Lower leg skin (tissue), 3 donors: ENCODE data around the gene CALU.

Source experiments
- POLR2A ChIP-seq, 2 donors: fragments of 450-650 bp; IDR thresholded peaks; one replicate each; pipeline ENCODE4 v1.6.1; 2016 to 2017; ENCODE audit warnings: antibody characterized with exemption in 2 of 2, mild to moderate bottlenecking in 1 of 2, moderate library complexity in 1 of 2
- TF ChIP-seq, protein P1 (sequence below), 3 donors: fragments of 450-650 bp; IDR thresholded peaks; one replicate each; pipeline ENCODE4 v1.5.1; 2016; ENCODE audit warnings: antibody characterized with exemption in 3 of 3, mild to moderate bottlenecking in 3 of 3, moderate library complexity in 2 of 3

DNA sequence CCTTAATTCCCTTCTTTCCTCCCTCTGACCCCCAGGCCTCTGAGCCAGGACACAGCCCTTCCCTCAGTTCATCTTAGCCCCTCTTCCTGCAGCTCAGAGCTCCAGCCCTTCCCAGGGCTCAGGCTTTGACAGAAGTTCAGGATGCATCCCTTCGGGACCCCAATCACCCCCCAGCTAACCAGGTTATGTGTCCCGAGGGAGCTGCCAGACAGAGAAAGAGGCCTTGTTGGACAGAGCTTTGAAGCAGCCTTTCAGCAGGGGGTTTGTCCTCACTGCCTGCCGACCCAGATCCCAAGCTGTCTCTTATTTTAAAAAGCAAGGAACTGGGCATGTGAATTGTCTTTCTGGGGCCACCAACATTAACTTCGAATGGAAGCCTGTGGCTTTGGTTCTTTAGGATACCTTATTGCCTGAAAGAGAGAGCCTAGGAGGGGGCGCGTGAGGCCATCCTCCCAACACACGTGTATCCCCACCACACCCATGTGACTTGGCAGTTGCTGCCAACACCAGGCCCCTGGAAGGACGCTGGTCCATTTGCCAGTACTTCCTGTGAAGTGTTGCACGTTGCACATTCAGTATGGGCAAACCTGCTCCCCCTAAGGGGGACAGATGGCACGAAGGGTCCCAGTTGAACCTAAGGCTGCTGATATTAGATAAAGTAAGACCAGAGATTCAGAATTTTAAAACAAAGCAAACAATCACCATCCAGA lies 53.5 kb downstream of the CALU start:
- TF ChIP-seq, protein P1, sequence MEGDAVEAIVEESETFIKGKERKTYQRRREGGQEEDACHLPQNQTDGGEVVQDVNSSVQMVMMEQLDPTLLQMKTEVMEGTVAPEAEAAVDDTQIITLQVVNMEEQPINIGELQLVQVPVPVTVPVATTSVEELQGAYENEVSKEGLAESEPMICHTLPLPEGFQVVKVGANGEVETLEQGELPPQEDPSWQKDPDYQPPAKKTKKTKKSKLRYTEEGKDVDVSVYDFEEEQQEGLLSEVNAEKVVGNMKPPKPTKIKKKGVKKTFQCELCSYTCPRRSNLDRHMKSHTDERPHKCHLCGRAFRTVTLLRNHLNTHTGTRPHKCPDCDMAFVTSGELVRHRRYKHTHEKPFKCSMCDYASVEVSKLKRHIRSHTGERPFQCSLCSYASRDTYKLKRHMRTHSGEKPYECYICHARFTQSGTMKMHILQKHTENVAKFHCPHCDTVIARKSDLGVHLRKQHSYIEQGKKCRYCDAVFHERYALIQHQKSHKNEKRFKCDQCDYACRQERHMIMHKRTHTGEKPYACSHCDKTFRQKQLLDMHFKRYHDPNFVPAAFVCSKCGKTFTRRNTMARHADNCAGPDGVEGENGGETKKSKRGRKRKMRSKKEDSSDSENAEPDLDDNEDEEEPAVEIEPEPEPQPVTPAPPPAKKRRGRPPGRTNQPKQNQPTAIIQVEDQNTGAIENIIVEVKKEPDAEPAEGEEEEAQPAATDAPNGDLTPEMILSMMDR (IDR thresholded peaks at IDR 0.05), result no peak
- TF ChIP-seq POLR2A (IDR thresholded peaks at IDR 0.05), result no peak
